Endothelial cell of umbilical vein (primary cell): Measurements from ENCODE around the gene PAQR3. TPM values are rescaled to one million over a fixed set of nuclear protein-coding genes. Genes with fewer than 3 reads are reported as not detected.

Experiments
- BruUV-seq: library from RNA; stranded (reverse); fragments of 400-500 nt; replicated peaks from 2 replicates; lab custom pipeline; 2021; lab: Mats Ljungman, UMichigan
- CTCF ChIA-PET: fragments of 300-600, 350-600 bp; sonication (Branson Sonifier 250); formaldehyde crosslinking; loops from one replicate; lab custom pipeline; 2021; ENCODE audit warnings: antibody characterized with exemption, inconsistent platforms; lab: Charles Lee
- POLR2A ChIA-PET: fragments of 300-600, 350-600 bp; sonication (Branson Sonifier 250); formaldehyde crosslinking; loops from one replicate; lab custom pipeline; 2021; ENCODE audit warnings: antibody characterized with exemption, inconsistent platforms; lab: Charles Lee
- DNase-seq: peaks from one replicate; pipeline ENCODE4 v3.0.0-alpha.2; 2011; ENCODE audit warnings: low read depth, low spot score
- FAIRE-seq: peaks from 2 replicates; lab custom pipeline; 2011; peaks lifted over from hg19 to GRCh38; lab: Jason Lieb, UNC
- H2AFZ ChIP-seq: 2 replicates; pipeline ENCODE4 v1.6.0; 2012; ENCODE audit warnings: low read depth, low read length, control low read depth, inconsistent platforms
- H3K27ac ChIP-seq: 2 replicates; pipeline ENCODE4 v1.5.1; 2011; ENCODE audit warnings: low read depth, mild to moderate bottlenecking, control low read depth, low read length, moderate library complexity; ENCODE audit not compliant: insufficient read depth
- H3K27me3 ChIP-seq, 2 experiments: 2 replicates each; pipeline versions ENCODE4 v1.6.0 to v1.6.1; 2011; ENCODE audit warnings: low read length in 2 of 2, mixed read lengths in 1 of 2; ENCODE audit not compliant: control insufficient read depth in 2 of 2, insufficient read depth in 2 of 2
- H3K36me3 ChIP-seq, 2 experiments: 2 replicates in 1 of 2; 3 replicates in 1 of 2; pipeline ENCODE4 v1.5.1; 2011; ENCODE audit warnings: low read length in 2 of 2, mild to moderate bottlenecking in 1 of 2, moderate library complexity in 1 of 2; ENCODE audit not compliant: control insufficient read depth in 2 of 2, insufficient read depth in 2 of 2; ENCODE audit errors: extremely low read depth in 1 of 2
- H3K4me1 ChIP-seq: 3 replicates; pipeline ENCODE4 v1.5.1; 2011; ENCODE audit warnings: mild to moderate bottlenecking, low read length; ENCODE audit not compliant: control insufficient read depth, insufficient read depth; ENCODE audit errors: extremely low read depth
- H3K4me2 ChIP-seq: 2 replicates; pipeline ENCODE4 v1.6.1; 2011; ENCODE audit warnings: low read length, control low read depth, mixed read lengths; ENCODE audit not compliant: insufficient read depth
- H3K4me3 ChIP-seq, 3 experiments: fragments of 200-600 bp in 1 of 3; sonication (generic), shearing (Covaris generic) in 1 of 3; replicated peaks in 1 of 3; 2 replicates each; pipeline ENCODE4 v1.5.1; 2011 to 2016; ENCODE audit warnings: control low read depth in 3 of 3, low read length in 3 of 3, mild to moderate bottlenecking in 2 of 3, inconsistent platforms in 1 of 3, low read depth in 1 of 3, moderate library complexity in 1 of 3; ENCODE audit not compliant: insufficient read depth in 1 of 3
- H3K79me2 ChIP-seq: 2 replicates; pipeline ENCODE4 v1.6.0; 2012; ENCODE audit warnings: low read length, inconsistent platforms; ENCODE audit not compliant: control insufficient read depth, insufficient read depth
- H3K9ac ChIP-seq: replicated peaks from 2 replicates; pipeline ENCODE3; 2011; ENCODE audit warnings: low read length, control low read depth; ENCODE audit not compliant: insufficient read depth; ENCODE audit errors: extremely low read depth
- H3K9me1 ChIP-seq: replicated peaks from 3 replicates; pipeline ENCODE4 v1.6.0; 2011; ENCODE audit warnings: mild to moderate bottlenecking, low read length; ENCODE audit not compliant: control insufficient read depth, insufficient read depth; ENCODE audit errors: extremely low read depth
- H3K9me3 ChIP-seq: replicated peaks from 2 replicates; pipeline ENCODE4 v1.5.1; 2012; ENCODE audit warnings: low read length, inconsistent platforms; ENCODE audit not compliant: control insufficient read depth, insufficient read depth
- H4K20me1 ChIP-seq: replicated peaks from 2 replicates; pipeline ENCODE3; 2011; ENCODE audit warnings: mild to moderate bottlenecking, low read length; ENCODE audit not compliant: control insufficient read depth, insufficient read depth; ENCODE audit errors: extremely low read depth
- EZH2 ChIP-seq: IDR thresholded peaks from 2 replicates; pipeline ENCODE4 v1.6.1; 2012; ENCODE audit warnings: borderline replicate concordance, low read depth, mild to moderate bottlenecking, moderate library complexity, low read length, inconsistent platforms; ENCODE audit not compliant: severe bottlenecking
- FOS ChIP-seq: IDR thresholded peaks from 2 replicates; pipeline ENCODE4 v1.6.1; 2011; ENCODE audit warnings: mild to moderate bottlenecking, low read length, moderate library complexity, borderline replicate concordance; ENCODE audit not compliant: insufficient read depth
- GATA2 ChIP-seq: IDR thresholded peaks from 2 replicates; pipeline ENCODE4 v1.7.0; 2011; ENCODE audit warnings: low read depth, mild to moderate bottlenecking, moderate library complexity, mixed read lengths, low read length; ENCODE audit not compliant: insufficient read length, insufficient read depth
- JUN ChIP-seq: IDR thresholded peaks from 2 replicates; pipeline ENCODE4 v1.6.1; 2011; ENCODE audit warnings: borderline replicate concordance, low read depth; ENCODE audit not compliant: insufficient read length, insufficient read depth
- MYC ChIP-seq: IDR thresholded peaks from one replicate; pipeline ENCODE4 v1.6.1; 2011; ENCODE audit warnings: mild to moderate bottlenecking, low read depth, low read length
- POLR2A ChIP-seq: IDR thresholded peaks from 2 replicates; pipeline ENCODE4 v1.6.1; 2012; ENCODE audit warnings: low read depth, mild to moderate bottlenecking, control low read depth, low read length
- POLR2AphosphoS5 ChIP-seq: IDR thresholded peaks from 2 replicates; pipeline ENCODE4 v1.6.1; 2012; ENCODE audit warnings: low read depth, mild to moderate bottlenecking, control low read depth, low read length, moderate library complexity; ENCODE audit not compliant: insufficient read depth
- dilution Hi-C: fragments of 300-500 bp; cut with MboI; formaldehyde crosslinking; loops from one replicate; pipeline ENCODE4 v1.15.0; 2019; ENCODE audit warnings: low sequenced_read_pairs; ENCODE audit not compliant: extremely low pct_ligation_motif_present
- intact Hi-C: fragments of 100-400 bp; cut with micrococcal nuclease; formaldehyde crosslinking; loops from one replicate; pipeline ENCODE4 v1.10.0; 2022
- polyA plus RNA-seq, 4 experiments: library from polyadenylated mRNA; depleted of rRNA in 3 of 4; stranded (reverse) in 3 of 4; unstranded in 1 of 4; fragments of >200 nt; gene quantifications; 2 replicates each; pipeline versions ENCODE4 v1.2.1 to v1.2.3, GENCODE V29; 2011 to 2012; ENCODE audit warnings: missing spikeins in 1 of 4
- total RNA-seq: library from RNA; stranded (reverse); gene quantifications from 2 replicates; pipeline ENCODE4 v1.2.3, GENCODE V29; 2021
- TF ChIP-seq, protein P1 (sequence below): IDR thresholded peaks from 2 replicates; pipeline ENCODE4 v1.6.1; 2011; ENCODE audit not compliant: insufficient read depth, insufficient read length
- TF ChIP-seq, protein P2 (sequence below), 2 donors: IDR thresholded peaks; 1 replicate in 1 of 2; 2 replicates in 1 of 2; pipeline ENCODE4 v1.5.1; 2011; ENCODE audit warnings: low read length in 2 of 2, mild to moderate bottlenecking in 2 of 2, moderate library complexity in 2 of 2, control low read depth in 1 of 2, inconsistent platforms in 1 of 2, low read depth in 1 of 2; ENCODE audit not compliant: insufficient read depth in 1 of 2; ENCODE audit errors: extremely low read depth in 1 of 2

Gene PAQR3
- total and polyA plus RNA-seq, 2 donors (not counting 3 experiments of a cell fraction or from before 2014, with no cell fraction given) = 15.0 to 19.0 TPM

DNA sequence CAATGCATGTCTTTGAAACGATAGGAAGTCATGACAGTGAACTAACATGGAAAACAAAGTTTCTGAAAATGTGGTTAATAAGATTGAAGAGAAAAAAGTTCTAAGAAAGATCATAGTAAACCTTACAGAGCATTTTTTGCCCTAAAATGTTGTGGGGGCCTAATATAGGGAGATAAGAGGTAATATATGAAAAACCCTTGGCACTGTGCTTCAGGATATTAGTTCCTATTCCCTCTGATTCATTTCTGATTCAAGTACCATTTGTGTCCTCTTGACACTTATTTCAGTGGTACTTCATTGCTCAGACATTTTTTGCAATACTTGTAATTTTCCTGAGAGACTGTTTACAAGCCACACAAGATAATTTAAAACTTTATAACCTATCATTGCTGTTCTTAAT is 35.1 kb downstream of the PAQR3 start:
- Histone ChIP-seq H3K9me3 (no peaks in the 10 kb centered on the region), H3K9me1 (no peaks in the 10 kb centered on the region), H4K20me1 (no peaks in the 10 kb centered on the region), H3K79me2 (no peaks in the 10 kb centered on the region), H3K4me1 (no peaks in the 10 kb centered on the region), H3K9ac (no peak overlapping the region), H3K4me2 (no peak overlapping the region), H3K27me3 (no peaks in the 10 kb centered on the region), H3K27ac (no peak overlapping the region), H3K4me3 (no peak overlapping the region), H3K36me3 (peaks cover 0 to 2% of the 10 kb centered on the region in 2 experiments), H2AFZ (no peak overlapping the region)
- BruUV-seq = no TSS peak
- POLR2A ChIA-PET = no interaction called here
- no peak for FAIRE-seq
- intact Hi-C loops (no loop called here), dilution Hi-C loops (no loop called here)
- no peak for DNase-seq
- no peak for TF ChIP-seq GATA2
- no peak for TF ChIP-seq FOS
- TF ChIP-seq, protein P1, sequence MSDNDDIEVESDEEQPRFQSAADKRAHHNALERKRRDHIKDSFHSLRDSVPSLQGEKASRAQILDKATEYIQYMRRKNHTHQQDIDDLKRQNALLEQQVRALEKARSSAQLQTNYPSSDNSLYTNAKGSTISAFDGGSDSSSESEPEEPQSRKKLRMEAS = no peak
- TF ChIP-seq EZH2 = no peak
- TF ChIP-seq MYC = no peak
- TF ChIP-seq POLR2AphosphoS5 = no peak
- TF ChIP-seq JUN = no peak
- TF ChIP-seq, protein P2, sequence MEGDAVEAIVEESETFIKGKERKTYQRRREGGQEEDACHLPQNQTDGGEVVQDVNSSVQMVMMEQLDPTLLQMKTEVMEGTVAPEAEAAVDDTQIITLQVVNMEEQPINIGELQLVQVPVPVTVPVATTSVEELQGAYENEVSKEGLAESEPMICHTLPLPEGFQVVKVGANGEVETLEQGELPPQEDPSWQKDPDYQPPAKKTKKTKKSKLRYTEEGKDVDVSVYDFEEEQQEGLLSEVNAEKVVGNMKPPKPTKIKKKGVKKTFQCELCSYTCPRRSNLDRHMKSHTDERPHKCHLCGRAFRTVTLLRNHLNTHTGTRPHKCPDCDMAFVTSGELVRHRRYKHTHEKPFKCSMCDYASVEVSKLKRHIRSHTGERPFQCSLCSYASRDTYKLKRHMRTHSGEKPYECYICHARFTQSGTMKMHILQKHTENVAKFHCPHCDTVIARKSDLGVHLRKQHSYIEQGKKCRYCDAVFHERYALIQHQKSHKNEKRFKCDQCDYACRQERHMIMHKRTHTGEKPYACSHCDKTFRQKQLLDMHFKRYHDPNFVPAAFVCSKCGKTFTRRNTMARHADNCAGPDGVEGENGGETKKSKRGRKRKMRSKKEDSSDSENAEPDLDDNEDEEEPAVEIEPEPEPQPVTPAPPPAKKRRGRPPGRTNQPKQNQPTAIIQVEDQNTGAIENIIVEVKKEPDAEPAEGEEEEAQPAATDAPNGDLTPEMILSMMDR (IDR thresholded peaks at IDR 0.05; ENCODE audit: extremely low read depth in 1 of 2, insufficient read depth in 1 of 2, low read depth in 1 of 2, low read length in 2 of 2) = no peak
- no peak for TF ChIP-seq POLR2A
- CTCF ChIA-PET = no interaction called here
